ENCODE results near the gene CHTF18. TPM values are rescaled to one million over a fixed set of nuclear protein-coding genes. Genes with fewer than 3 reads are reported as not detected.

Gene CHTF18
- total RNA-seq, 1 experiment from 2014 or later, result 102 TPM

- no peaks in the 10 kb centered on the region for H3K4me1 Mint-ChIP-seq (ENCODE audit: low read depth, unreplicated experiment)
- H3K27ac Mint-ChIP-seq (ENCODE audit: unreplicated experiment), result no peak overlapping the region
- no peaks in the 10 kb centered on the region for H3K9me3 ChIP-seq
- no peak overlapping the region for H3K4me3 Mint-ChIP-seq (ENCODE audit: unreplicated experiment)
- H3K27me3 ChIP-seq (replicated peaks; ENCODE audit: control insufficient read depth, insufficient read depth, low read length), result no peaks in the 10 kb centered on the region
- peaks cover 28% of the 10 kb centered on the region for H3K36me3 Mint-ChIP-seq (ENCODE audit: insufficient read depth, unreplicated experiment)
- intact Hi-C loops (cut with micrococcal nuclease; ENCODE audit: unreplicated experiment), result no loop called here
- H3K9me3 Mint-ChIP-seq (ENCODE audit: unreplicated experiment), result no peaks in the 10 kb centered on the region
- CTCF ChIA-PET, result interaction anchor here (1.0 kb wide), 1 partner anchor 91 kb away, joined by 10 read pairs; no protein-coding TSS in a partner anchor
- no peaks in the 10 kb centered on the region for H3K36me3 ChIP-seq (ENCODE audit: control insufficient read depth, insufficient read depth, low read length)
- DNase-seq, result no peak
- TF ChIP-seq, protein P1, sequence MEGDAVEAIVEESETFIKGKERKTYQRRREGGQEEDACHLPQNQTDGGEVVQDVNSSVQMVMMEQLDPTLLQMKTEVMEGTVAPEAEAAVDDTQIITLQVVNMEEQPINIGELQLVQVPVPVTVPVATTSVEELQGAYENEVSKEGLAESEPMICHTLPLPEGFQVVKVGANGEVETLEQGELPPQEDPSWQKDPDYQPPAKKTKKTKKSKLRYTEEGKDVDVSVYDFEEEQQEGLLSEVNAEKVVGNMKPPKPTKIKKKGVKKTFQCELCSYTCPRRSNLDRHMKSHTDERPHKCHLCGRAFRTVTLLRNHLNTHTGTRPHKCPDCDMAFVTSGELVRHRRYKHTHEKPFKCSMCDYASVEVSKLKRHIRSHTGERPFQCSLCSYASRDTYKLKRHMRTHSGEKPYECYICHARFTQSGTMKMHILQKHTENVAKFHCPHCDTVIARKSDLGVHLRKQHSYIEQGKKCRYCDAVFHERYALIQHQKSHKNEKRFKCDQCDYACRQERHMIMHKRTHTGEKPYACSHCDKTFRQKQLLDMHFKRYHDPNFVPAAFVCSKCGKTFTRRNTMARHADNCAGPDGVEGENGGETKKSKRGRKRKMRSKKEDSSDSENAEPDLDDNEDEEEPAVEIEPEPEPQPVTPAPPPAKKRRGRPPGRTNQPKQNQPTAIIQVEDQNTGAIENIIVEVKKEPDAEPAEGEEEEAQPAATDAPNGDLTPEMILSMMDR (IDR thresholded peaks at IDR 0.05; ENCODE audit: insufficient read depth in 1 of 2, low read depth in 1 of 2, low read length in 1 of 2, severe bottlenecking in 1 of 2, unreplicated experiment in 1 of 2), result no peak
- POLR2A ChIA-PET, result interaction anchor here (2.1 kb wide), 1 partner anchor 15 kb away, joined by 8 read pairs; the partner anchor contains the start of genes CHTF18 and RPUSD1
- peaks cover 9% of the 10 kb centered on the region for H3K4me1 ChIP-seq
- H3K4me3 ChIP-seq (ENCODE audit: low read depth, low read length), result no peak overlapping the region
- no TSS peak for BruUV-seq (replicated peaks)
- no peaks in the 10 kb centered on the region for H3K27me3 Mint-ChIP-seq (ENCODE audit: insufficient read depth, unreplicated experiment)
Observed at GRCh38 chr16:802914-803753, 14.7 kb downstream of the CHTF18 start.

DNA sequence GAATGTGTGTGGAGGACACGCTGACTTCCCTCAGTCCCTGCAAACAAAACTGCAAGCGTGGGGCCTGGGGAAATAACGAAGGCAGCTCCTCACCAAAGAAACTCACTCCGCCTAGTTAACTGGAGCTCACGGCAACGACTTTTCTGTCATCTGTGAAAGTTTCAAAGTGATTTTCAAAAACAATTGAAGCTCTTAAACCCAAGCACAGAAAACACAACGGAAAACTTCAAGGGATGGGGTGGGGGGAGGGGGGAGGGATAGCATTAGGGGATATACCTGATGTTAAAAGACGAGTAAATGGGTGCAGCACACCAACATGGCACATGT lies 15.3 kb downstream of the CHTF18 start:
- H3K36me3 Mint-ChIP-seq (ENCODE audit: insufficient read depth, unreplicated experiment), result peaks cover 22% of the 10 kb centered on the region
- H3K9me3 Mint-ChIP-seq (ENCODE audit: unreplicated experiment), result no peaks in the 10 kb centered on the region
- Histone ChIP-seq H3K36me3 (ENCODE audit: control insufficient read depth, insufficient read depth, low read length) (no peaks in the 10 kb centered on the region), H3K27me3 (replicated peaks; ENCODE audit: control insufficient read depth, insufficient read depth, low read length) (no peaks in the 10 kb centered on the region), H3K4me3 (ENCODE audit: low read depth, low read length) (no peak overlapping the region), H3K4me1 (peaks cover 9% of the 10 kb centered on the region), H3K9me3 (no peaks in the 10 kb centered on the region)
- no TSS peak for BruUV-seq (replicated peaks)
- no peak overlapping the region for H3K27ac Mint-ChIP-seq (ENCODE audit: unreplicated experiment)
- ChIA-PET CTCF (interaction anchor here (1.0 kb wide), 1 partner anchor 91 kb away, joined by 10 read pairs; no protein-coding TSS in a partner anchor), POLR2A (interaction anchor here (2.1 kb wide), 1 partner anchor 15 kb away, joined by 8 read pairs; the partner anchor contains the start of genes CHTF18 and RPUSD1)
- no peaks in the 10 kb centered on the region for H3K27me3 Mint-ChIP-seq (ENCODE audit: insufficient read depth, unreplicated experiment)
- DNase-seq, result no peak
- intact Hi-C loops (cut with micrococcal nuclease; ENCODE audit: unreplicated experiment), result no loop called here
- TF ChIP-seq, protein P1 (IDR thresholded peaks at IDR 0.05; ENCODE audit: insufficient read depth in 1 of 2, low read depth in 1 of 2, low read length in 1 of 2, severe bottlenecking in 1 of 2, unreplicated experiment in 1 of 2), result no peak
- no peak overlapping the region for H3K4me3 Mint-ChIP-seq (ENCODE audit: unreplicated experiment)
- no peaks in the 10 kb centered on the region for H3K4me1 Mint-ChIP-seq (ENCODE audit: low read depth, unreplicated experiment)

- Mint-ChIP-seq H3K36me3 (ENCODE audit: insufficient read depth, unreplicated experiment) (peaks cover 18% of the 10 kb centered on the region), H3K27ac (ENCODE audit: unreplicated experiment) (peak overlapping the region; percentile 21), H3K4me1 (ENCODE audit: low read depth, unreplicated experiment) (no peaks in the 10 kb centered on the region), H3K4me3 (ENCODE audit: unreplicated experiment) (no peak overlapping the region), H3K27me3 (ENCODE audit: insufficient read depth, unreplicated experiment) (no peaks in the 10 kb centered on the region), H3K9me3 (ENCODE audit: unreplicated experiment) (no peaks in the 10 kb centered on the region)
- POLR2A ChIA-PET, result interaction anchor here (2.1 kb wide), 1 partner anchor 16 kb away, joined by 8 read pairs; the partner anchor contains the start of genes CHTF18 and RPUSD1
- no peaks in the 10 kb centered on the region for H3K9me3 ChIP-seq
- CTCF ChIA-PET, result interaction anchor here (1.0 kb wide), 1 partner anchor 92 kb away, joined by 10 read pairs; no protein-coding TSS in a partner anchor
- DNase-seq, result no peak
- BruUV-seq (replicated peaks), result no TSS peak
- intact Hi-C loops (cut with micrococcal nuclease; ENCODE audit: unreplicated experiment), result no loop called here
- no peaks in the 10 kb centered on the region for H3K27me3 ChIP-seq (replicated peaks; ENCODE audit: control insufficient read depth, insufficient read depth, low read length)
- H3K4me3 ChIP-seq (ENCODE audit: low read depth, low read length), result no peak overlapping the region
- H3K4me1 ChIP-seq, result peaks cover 9% of the 10 kb centered on the region
- H3K36me3 ChIP-seq (ENCODE audit: control insufficient read depth, insufficient read depth, low read length), result no peaks in the 10 kb centered on the region
- TF ChIP-seq, protein P1 (IDR thresholded peaks at IDR 0.05; ENCODE audit: insufficient read depth in 1 of 2, low read depth in 1 of 2, low read length in 1 of 2, severe bottlenecking in 1 of 2, unreplicated experiment in 1 of 2), result no peak
Observed at GRCh38 chr16:804193-805048, 16.0 kb downstream of the CHTF18 start.
